ENCODE data around the gene ARHGEF4. TPM values are rescaled to one million over a fixed set of nuclear protein-coding genes. Genes with fewer than 3 reads are reported as not detected.

ARHGEF4 gene
- total and polyA plus RNA-seq, 10 donors = 0.19 to 0.88 (median 0.46) TPM; not detected in 2

DNA sequence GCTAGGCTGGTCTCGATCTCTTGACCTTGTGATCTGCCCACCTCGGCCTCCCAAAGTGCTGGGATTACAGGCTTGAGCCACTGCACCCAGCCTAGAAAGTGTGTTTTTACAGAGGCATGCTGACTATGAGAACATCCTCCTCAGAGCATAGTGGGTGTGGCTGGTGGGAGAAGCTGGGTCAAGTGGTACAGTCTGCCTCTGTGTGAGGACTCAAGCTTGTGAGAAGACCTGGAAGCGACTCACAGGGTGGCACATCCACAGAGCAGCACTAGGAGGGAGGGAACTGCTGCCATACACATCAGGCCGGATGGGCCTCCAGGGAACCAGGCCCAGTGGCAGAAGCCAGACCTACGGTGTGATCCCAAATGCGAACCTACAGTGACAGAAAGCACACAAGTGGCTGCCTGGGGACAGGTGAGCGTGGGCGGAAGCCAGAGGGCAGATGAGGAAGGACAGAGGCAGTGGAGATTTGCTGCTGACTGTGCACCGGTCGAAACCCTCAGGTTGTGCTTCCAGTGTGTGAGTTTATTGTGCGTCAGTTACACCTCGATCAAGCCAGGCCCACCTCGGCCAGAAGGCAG is 8.9 kb downstream of the ARHGEF4 start:
- TF ChIP-seq POLR2A (IDR thresholded peaks at IDR 0.05) (no peak), POLR2AphosphoS5 (IDR thresholded peaks at IDR 0.05) (no peak), CTCF (IDR thresholded peaks at IDR 0.05 in 8 of 11, conservative IDR thresholded peaks at IDR 0.05 in 3 of 11) (no peak)
- intact Hi-C loops (cut with DNase I; ENCODE audit: low total_unique reads) = no loop called here
- WGBS, 5 donors = 88 to 94% (median 89%) methylated on average over 13 of the region's 13 CpGs

GRCh38 chr2:130846233-130846632 is 9.5 kb downstream of the ARHGEF4 start:
- H3K4me1 ChIP-seq = no peaks in the 10 kb centered on the region
- no peaks in the 10 kb centered on the region for H3K36me3 ChIP-seq
- intact Hi-C loops (cut with DNase I; ENCODE audit: low total_unique reads) = no loop called here
- H3K27me3 ChIP-seq (replicated peaks in 1 of 7) = peaks cover 0 to 14% (median 0%) of the 10 kb centered on the region in 7 donors
- no peak overlapping the region for H3K27ac ChIP-seq
- 83 to 93% (median 86%) methylated on average over 10 to 12 of the region's 12 CpGs for WGBS, 5 donors
- no peaks in the 10 kb centered on the region for H3K9me3 ChIP-seq
- no peak for DNase-seq
- no peak overlapping the region for H3K4me3 ChIP-seq
- no peak for TF ChIP-seq POLR2AphosphoS5 (IDR thresholded peaks at IDR 0.05)
- TF ChIP-seq CTCF (IDR thresholded peaks at IDR 0.05 in 8 of 11, conservative IDR thresholded peaks at IDR 0.05 in 3 of 11) = no peak
- TF ChIP-seq POLR2A (IDR thresholded peaks at IDR 0.05) = no peak

More for the DNA sequence above, 8.9 kb downstream of the ARHGEF4 start:
- DNase-seq = peak; percentile 64
- Histone ChIP-seq H3K4me3 (no peak overlapping the region), H3K9me3 (no peaks in the 10 kb centered on the region), H3K27ac (no peak overlapping the region), H3K27me3 (replicated peaks in 1 of 7) (peaks cover 0 to 16% (median 0%) of the 10 kb centered on the region in 7 donors), H3K36me3 (no peaks in the 10 kb centered on the region), H3K4me1 (no peaks in the 10 kb centered on the region)

DNA sequence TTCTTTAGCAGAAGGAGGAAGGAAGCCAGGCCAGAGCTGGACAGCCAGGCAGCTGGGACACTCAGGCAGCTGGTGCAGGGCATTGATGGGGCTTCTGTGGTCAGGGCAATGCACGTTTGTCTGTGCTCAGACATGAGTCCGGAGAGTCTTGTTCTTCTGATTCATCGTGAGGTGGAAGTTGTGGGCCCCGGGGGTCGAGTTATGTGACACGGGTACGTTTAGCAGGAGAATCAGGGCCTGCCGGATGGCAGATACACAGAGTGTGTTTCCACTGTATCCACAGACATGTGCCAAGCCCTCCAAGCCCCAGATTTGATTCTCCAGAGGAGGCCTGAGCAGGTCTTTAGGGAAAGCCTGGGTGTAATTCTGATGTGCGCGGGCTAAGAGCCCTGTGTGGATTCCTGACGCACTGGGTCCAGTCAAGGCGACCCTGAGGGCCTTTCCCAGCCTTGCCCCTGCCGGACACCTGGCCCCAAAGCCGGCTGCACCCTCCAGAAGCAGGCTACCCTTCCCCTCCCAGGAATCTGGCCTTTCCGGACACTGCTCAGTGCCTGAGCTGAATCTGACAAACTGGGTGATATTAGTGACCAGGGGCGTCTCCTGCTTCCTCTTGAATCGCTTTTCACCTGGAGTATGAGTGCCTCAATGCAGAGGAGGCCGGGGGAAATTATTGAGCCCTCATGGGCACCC is 10.1 kb downstream of the ARHGEF4 start:
- H3K36me3 ChIP-seq = no peaks in the 10 kb centered on the region
- 74 to 82% (median 78%) methylated on average over 13 to 18 of the region's 18 CpGs for WGBS, 5 donors
- TF ChIP-seq POLR2AphosphoS5 (IDR thresholded peaks at IDR 0.05) = no peak
- peaks cover 0 to 9% (median 0%) of the 10 kb centered on the region in 7 donors for H3K27me3 ChIP-seq (replicated peaks in 1 of 7)
- DNase-seq = no peak
- H3K4me3 ChIP-seq = no peak overlapping the region
- H3K9me3 ChIP-seq = no peaks in the 10 kb centered on the region
- no peaks in the 10 kb centered on the region for H3K4me1 ChIP-seq
- H3K27ac ChIP-seq = no peak overlapping the region
- intact Hi-C loops (cut with DNase I; ENCODE audit: low total_unique reads) = no loop called here

DNA sequence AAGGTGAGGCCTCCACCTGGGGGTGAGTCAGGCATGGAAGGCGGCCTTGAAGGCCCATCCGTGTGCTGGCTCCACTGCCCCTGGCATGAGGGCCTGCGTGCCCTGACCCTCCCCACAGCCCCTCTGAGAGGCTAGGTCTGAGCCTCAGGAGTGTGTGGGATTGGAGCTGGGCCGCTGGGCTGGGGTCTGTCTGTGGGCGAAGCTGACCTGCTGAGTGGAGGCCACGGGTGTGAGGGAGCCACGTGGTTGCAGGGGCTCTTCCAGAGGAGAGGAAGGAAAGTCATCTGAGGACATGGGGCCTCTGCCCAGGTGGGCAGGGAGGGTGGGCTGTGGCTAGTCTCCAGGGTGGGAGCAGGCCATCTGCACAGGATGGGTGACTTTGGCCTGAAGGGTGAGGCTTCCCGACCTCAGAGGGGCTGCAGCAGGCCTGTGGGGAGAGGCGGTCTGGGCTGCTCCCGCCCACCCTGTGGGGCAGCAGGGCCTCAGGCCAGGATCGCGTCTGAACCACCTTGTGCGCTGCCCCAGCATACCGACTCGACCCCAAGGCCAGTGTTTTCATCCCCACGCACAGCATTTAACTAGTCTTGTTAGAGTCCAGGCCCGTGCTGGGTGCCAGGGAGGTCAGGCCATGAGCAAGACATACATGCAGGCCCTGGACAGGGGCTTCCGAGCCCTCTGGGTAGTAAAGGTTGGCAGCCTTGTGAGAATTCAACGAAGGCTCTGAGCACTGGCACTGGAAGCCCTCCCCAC is 11.2 kb downstream of the ARHGEF4 start:
- 83 to 92% (median 88%) methylated on average over 14 to 19 of the region's 19 CpGs for WGBS, 5 donors
- no peak overlapping the region for H3K4me3 ChIP-seq
- no peak for DNase-seq
- no peak for TF ChIP-seq POLR2AphosphoS5 (IDR thresholded peaks at IDR 0.05)
- TF ChIP-seq CTCF (IDR thresholded peaks at IDR 0.05 in 8 of 11, conservative IDR thresholded peaks at IDR 0.05 in 3 of 11) = no peak
- no peak for TF ChIP-seq POLR2A (IDR thresholded peaks at IDR 0.05)
- no peaks in the 10 kb centered on the region for H3K9me3 ChIP-seq
- H3K36me3 ChIP-seq = no peaks in the 10 kb centered on the region
- H3K4me1 ChIP-seq = no peaks in the 10 kb centered on the region
- H3K27ac ChIP-seq = no peak overlapping the region
- H3K27me3 ChIP-seq (replicated peaks in 1 of 7) = peaks cover 0 to 18% (median 0%) of the 10 kb centered on the region in 7 donors
- intact Hi-C loops (cut with DNase I; ENCODE audit: low total_unique reads) = no loop called here

Data from spleen (tissue), 11 donors.